Measurements from ENCODE around the gene HGFAC. TPM values are rescaled to one million over a fixed set of nuclear protein-coding genes. Genes with fewer than 3 reads are reported as not detected.
"Not testable (repeated sequence)": the region's sequence is repeated elsewhere in the genome, so short reads cannot be mapped to it uniquely, and the experiment has no call there.

Gene HGFAC
- polyA plus RNA-seq, 1 donor from 2014 or later: 16.2 TPM

DNA sequence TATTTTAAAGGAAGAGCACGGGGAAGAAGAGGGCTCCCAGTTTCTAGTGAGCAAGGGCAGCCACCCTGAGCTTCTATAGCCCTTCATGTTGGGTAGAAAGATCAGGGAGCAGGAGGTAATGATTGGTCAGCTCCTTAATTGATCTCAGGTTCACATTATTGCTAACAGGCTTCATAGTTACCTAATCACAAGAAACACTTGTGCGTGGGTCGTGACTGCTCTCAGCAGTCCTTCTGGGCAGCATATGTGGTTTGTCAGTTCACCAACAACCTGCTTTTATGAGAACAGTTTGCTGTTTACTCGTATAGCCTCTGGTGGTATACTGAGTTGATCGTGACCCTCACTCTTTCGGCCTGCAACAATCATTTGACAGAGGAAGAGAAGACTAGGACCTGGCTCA is 16.6 kb downstream of the HGFAC start:
- no peaks in the 10 kb centered on the region for H3K79me2 ChIP-seq (replicated peaks; ENCODE audit: insufficient read depth, low read length)
- H3K9ac ChIP-seq (ENCODE audit: low read length): no peak overlapping the region
- H3K4me3 ChIP-seq (ENCODE audit: low read length): no peak overlapping the region
- no peaks in the 10 kb centered on the region for H3K27me3 ChIP-seq (ENCODE audit: insufficient read depth, low read depth, low read length)
- H3K27ac ChIP-seq (ENCODE audit: low read length): no peak overlapping the region
- no peak overlapping the region for H2AFZ ChIP-seq (ENCODE audit: low read depth, low read length)
- H3K9me3 ChIP-seq (ENCODE audit: low read length): no peaks in the 10 kb centered on the region
- H3F3A ChIP-seq (ENCODE audit: insufficient read depth, low read length, poor library complexity, severe bottlenecking): no peaks in the 10 kb centered on the region
- no peaks in the 10 kb centered on the region for H3K36me3 ChIP-seq (ENCODE audit: insufficient read depth, low read length)
- H4K20me1 ChIP-seq (ENCODE audit: insufficient read depth): no peaks in the 10 kb centered on the region
- no peak overlapping the region for H3K4me2 ChIP-seq (ENCODE audit: low read length)
- H3K9me2 ChIP-seq (ENCODE audit: insufficient read depth, low read length): no peaks in the 10 kb centered on the region
- TF ChIP-seq RAD21 (conservative IDR thresholded peaks at IDR 0.05): no peak
- TF ChIP-seq EZH2 (IDR thresholded peaks at IDR 0.05; ENCODE audit: borderline replicate concordance, insufficient read depth, low read length, poor library complexity, severe bottlenecking): no peak
- TF ChIP-seq TAF1 (IDR thresholded peaks at IDR 0.05; ENCODE audit: low read depth): no peak
- TF ChIP-seq, protein P1, sequence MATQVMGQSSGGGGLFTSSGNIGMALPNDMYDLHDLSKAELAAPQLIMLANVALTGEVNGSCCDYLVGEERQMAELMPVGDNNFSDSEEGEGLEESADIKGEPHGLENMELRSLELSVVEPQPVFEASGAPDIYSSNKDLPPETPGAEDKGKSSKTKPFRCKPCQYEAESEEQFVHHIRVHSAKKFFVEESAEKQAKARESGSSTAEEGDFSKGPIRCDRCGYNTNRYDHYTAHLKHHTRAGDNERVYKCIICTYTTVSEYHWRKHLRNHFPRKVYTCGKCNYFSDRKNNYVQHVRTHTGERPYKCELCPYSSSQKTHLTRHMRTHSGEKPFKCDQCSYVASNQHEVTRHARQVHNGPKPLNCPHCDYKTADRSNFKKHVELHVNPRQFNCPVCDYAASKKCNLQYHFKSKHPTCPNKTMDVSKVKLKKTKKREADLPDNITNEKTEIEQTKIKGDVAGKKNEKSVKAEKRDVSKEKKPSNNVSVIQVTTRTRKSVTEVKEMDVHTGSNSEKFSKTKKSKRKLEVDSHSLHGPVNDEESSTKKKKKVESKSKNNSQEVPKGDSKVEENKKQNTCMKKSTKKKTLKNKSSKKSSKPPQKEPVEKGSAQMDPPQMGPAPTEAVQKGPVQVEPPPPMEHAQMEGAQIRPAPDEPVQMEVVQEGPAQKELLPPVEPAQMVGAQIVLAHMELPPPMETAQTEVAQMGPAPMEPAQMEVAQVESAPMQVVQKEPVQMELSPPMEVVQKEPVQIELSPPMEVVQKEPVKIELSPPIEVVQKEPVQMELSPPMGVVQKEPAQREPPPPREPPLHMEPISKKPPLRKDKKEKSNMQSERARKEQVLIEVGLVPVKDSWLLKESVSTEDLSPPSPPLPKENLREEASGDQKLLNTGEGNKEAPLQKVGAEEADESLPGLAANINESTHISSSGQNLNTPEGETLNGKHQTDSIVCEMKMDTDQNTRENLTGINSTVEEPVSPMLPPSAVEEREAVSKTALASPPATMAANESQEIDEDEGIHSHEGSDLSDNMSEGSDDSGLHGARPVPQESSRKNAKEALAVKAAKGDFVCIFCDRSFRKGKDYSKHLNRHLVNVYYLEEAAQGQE (IDR thresholded peaks at IDR 0.05; ENCODE audit: borderline replicate concordance): no peak
- no peak for TF ChIP-seq POLR2AphosphoS5 (IDR thresholded peaks at IDR 0.05)
- TF ChIP-seq SMC3 (conservative IDR thresholded peaks at IDR 0.05; ENCODE audit: poor library complexity): no peak
- TF ChIP-seq, protein P2, sequence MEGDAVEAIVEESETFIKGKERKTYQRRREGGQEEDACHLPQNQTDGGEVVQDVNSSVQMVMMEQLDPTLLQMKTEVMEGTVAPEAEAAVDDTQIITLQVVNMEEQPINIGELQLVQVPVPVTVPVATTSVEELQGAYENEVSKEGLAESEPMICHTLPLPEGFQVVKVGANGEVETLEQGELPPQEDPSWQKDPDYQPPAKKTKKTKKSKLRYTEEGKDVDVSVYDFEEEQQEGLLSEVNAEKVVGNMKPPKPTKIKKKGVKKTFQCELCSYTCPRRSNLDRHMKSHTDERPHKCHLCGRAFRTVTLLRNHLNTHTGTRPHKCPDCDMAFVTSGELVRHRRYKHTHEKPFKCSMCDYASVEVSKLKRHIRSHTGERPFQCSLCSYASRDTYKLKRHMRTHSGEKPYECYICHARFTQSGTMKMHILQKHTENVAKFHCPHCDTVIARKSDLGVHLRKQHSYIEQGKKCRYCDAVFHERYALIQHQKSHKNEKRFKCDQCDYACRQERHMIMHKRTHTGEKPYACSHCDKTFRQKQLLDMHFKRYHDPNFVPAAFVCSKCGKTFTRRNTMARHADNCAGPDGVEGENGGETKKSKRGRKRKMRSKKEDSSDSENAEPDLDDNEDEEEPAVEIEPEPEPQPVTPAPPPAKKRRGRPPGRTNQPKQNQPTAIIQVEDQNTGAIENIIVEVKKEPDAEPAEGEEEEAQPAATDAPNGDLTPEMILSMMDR (IDR thresholded peaks at IDR 0.05; ENCODE audit: poor library complexity, severe bottlenecking): no peak
- TF ChIP-seq MXI1 (conservative IDR thresholded peaks at IDR 0.05; ENCODE audit: poor library complexity, severe bottlenecking): no peak
- no peak for TF ChIP-seq EP300 (conservative IDR thresholded peaks at IDR 0.05; ENCODE audit: poor library complexity, severe bottlenecking)

DNA sequence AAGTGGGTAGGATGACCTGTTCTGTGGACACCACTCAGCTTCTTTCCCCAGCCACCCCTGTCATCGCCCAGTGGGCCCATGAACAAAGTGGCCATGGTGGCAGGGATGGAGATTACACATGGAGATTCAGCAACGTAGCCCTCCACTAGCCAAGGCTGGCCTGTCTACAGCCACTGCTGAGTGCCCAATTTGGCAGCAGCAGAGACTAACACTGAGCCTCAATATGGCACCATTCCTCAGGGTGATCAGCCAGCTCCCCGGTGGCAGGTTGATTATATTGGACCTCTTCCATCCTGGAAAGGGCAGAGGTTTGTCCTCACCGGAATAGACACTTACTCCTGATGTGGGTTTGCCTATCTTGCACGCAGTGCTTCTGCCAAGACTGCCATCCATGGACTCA is 17.4 kb downstream of the HGFAC start:
- not testable (repeated sequence) for H3K27me3 ChIP-seq (ENCODE audit: insufficient read depth, low read depth, low read length); H3K4me2 ChIP-seq (ENCODE audit: low read length); H3K27ac ChIP-seq (ENCODE audit: low read length)

DNA sequence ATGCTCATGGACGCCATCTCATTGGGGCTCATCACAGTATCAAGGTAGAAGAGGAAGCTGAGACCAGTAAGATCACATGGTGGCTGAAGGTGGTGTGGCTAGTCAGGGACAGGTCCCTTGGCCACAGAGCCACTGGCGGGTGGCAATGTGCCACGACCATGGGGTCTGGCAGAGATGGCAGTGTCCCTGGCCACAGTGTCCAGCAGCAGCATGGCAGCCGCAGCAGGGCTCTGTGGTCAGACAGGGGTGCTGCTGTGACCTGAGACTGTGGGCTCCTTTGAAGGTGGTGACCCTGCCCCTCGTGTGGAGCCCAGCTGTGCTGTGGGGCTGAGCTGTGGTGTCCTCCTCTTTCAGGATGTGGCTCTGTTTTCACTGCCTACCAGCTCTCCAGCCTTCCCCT is 19.2 kb downstream of the HGFAC start:
- no peaks in the 10 kb centered on the region for H3K36me3 ChIP-seq (ENCODE audit: insufficient read depth, low read length)
- no peak for TF ChIP-seq SMC3 (conservative IDR thresholded peaks at IDR 0.05; ENCODE audit: poor library complexity)
- no peak for TF ChIP-seq POLR2AphosphoS5 (IDR thresholded peaks at IDR 0.05)
- no peak for TF ChIP-seq MXI1 (conservative IDR thresholded peaks at IDR 0.05; ENCODE audit: poor library complexity, severe bottlenecking)
- H4K20me1 ChIP-seq (ENCODE audit: insufficient read depth): no peaks in the 10 kb centered on the region
- H3F3A ChIP-seq (ENCODE audit: insufficient read depth, low read length, poor library complexity, severe bottlenecking): no peaks in the 10 kb centered on the region
- no peak overlapping the region for H2AFZ ChIP-seq (ENCODE audit: low read depth, low read length)
- H3K27ac ChIP-seq (ENCODE audit: low read length): no peak overlapping the region
- H3K9me2 ChIP-seq (ENCODE audit: insufficient read depth, low read length): no peaks in the 10 kb centered on the region
- H3K9ac ChIP-seq (ENCODE audit: low read length): no peak overlapping the region
- no peak overlapping the region for H3K4me3 ChIP-seq (ENCODE audit: low read length)
- no peaks in the 10 kb centered on the region for H3K9me3 ChIP-seq (ENCODE audit: low read length)
- H3K27me3 ChIP-seq (ENCODE audit: insufficient read depth, low read depth, low read length): no peaks in the 10 kb centered on the region
- H3K4me2 ChIP-seq (ENCODE audit: low read length): no peak overlapping the region
- H3K79me2 ChIP-seq (replicated peaks; ENCODE audit: insufficient read depth, low read length): no peaks in the 10 kb centered on the region

More for the DNA sequence above, 17.4 kb downstream of the HGFAC start:
- not testable (repeated sequence) for H4K20me1 ChIP-seq (ENCODE audit: insufficient read depth); H3K79me2 ChIP-seq (replicated peaks; ENCODE audit: insufficient read depth, low read length); H3K36me3 ChIP-seq (ENCODE audit: insufficient read depth, low read length); H2AFZ ChIP-seq (ENCODE audit: low read depth, low read length); H3K9ac ChIP-seq (ENCODE audit: low read length); H3F3A ChIP-seq (ENCODE audit: insufficient read depth, low read length, poor library complexity, severe bottlenecking); H3K9me3 ChIP-seq (ENCODE audit: low read length); H3K4me3 ChIP-seq (ENCODE audit: low read length); H3K9me2 ChIP-seq (ENCODE audit: insufficient read depth, low read length)

Measured in neural cell (in vitro differentiated cells).